Testis (tissue), 3 donors: ENCODE results near the gene KLHL15. TPM values are rescaled to one million over a fixed set of nuclear protein-coding genes. Genes with fewer than 3 reads are reported as not detected.

Source experiments
- DNase-seq: peaks from one replicate; pipeline ENCODE4 v3.0.0-alpha.2; 2019
- H3K27ac ChIP-seq, 2 donors: fragments of 200-600 bp; sonication (generic); one replicate each; pipeline ENCODE4 v1.5.1; 2019
- H3K27me3 ChIP-seq: fragments of 200-600 bp; sonication (generic); one replicate; pipeline ENCODE4 v1.5.1; 2019
- H3K36me3 ChIP-seq: fragments of 200-600 bp; sonication (generic); one replicate; pipeline ENCODE4 v1.5.1; 2017; ENCODE audit warnings: low read depth; ENCODE audit errors: missing control alignments
- H3K4me1 ChIP-seq: fragments of 200-600 bp; sonication (generic); one replicate; pipeline ENCODE4 v1.5.1; 2019
- H3K4me3 ChIP-seq, 2 donors: fragments of 200-600 bp; sonication (generic); one replicate each; pipeline ENCODE4 v1.5.1; 2017 to 2019
- H3K9me3 ChIP-seq: fragments of 200-600 bp; sonication (generic); one replicate; pipeline ENCODE4 v1.5.1; 2017
- POLR2A ChIP-seq: fragments of 450-650 bp; IDR thresholded peaks from one replicate; pipeline ENCODE4 v1.6.1; 2017; ENCODE audit warnings: antibody characterized with exemption, mild to moderate bottlenecking, moderate library complexity
- WGBS, 2 donors: methylation state at CpG; one replicate each; pipeline ENCODE4 v1.1.5; 2018; 5-methylcytosine and 5-hydroxymethylcytosine counted together
- intact Hi-C: fragments of 100-400 bp; cut with DNase I; formaldehyde crosslinking; loops from one replicate; pipeline ENCODE4 v1.15.1; 2023; ENCODE audit warnings: low total_unique reads
- polyA plus RNA-seq: library from polyadenylated mRNA; stranded (reverse); fragments of 350-450 nt; fragmentation: Illumina TruSeq; extraction: RNeasy Lipid Tissue Mini Kit (QIAGEN cat#74804); gene quantifications from one replicate; pipeline ENCODE4 v1.2.3, GENCODE V29; 2014; ENCODE audit warnings: low read depth, low replicate concordance; ENCODE audit not compliant: insufficient read depth
- total RNA-seq, 2 donors: library from RNA; depleted of rRNA; stranded (reverse); fragments of >200 nt; gene quantifications; one replicate each; pipeline ENCODE4 v1.2.3, GENCODE V29; 2016
- TF ChIP-seq, protein P1 (sequence below), 3 experiments: fragments of 450-650 bp in 2 of 3; fragments of 200-600 bp in 1 of 3; sonication (generic) in 1 of 3; IDR thresholded peaks; one replicate each; pipeline ENCODE4 v1.5.1; 2016 to 2019; ENCODE audit warnings: antibody characterized with exemption in 3 of 3, mild to moderate bottlenecking in 2 of 3, moderate library complexity in 1 of 3

Gene KLHL15
- total and polyA plus RNA-seq, 3 donors from 2014 or later: 31.5 to 83.4 (median 82.4) TPM

DNA sequence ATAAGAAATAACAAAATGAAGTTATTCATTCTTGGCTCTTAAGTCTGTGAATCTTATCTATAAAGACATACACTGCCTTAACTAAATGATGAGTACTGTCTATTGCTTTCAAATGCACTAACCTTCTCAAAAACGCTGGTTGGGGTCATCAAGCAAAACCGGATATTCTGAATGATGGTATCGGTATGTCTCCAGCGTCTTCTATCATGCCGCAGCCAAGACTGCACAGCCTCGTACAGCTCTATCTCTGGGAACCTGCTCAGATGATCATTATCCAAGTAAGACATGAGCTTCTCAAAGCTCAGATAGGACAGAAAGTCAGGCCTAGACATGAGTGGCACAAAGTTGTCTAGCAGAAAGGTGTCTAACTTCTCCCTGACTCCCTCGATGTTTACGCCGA, 21.1 kb downstream of the KLHL15 start:
- TF ChIP-seq POLR2A: no peak
- TF ChIP-seq, protein P1, sequence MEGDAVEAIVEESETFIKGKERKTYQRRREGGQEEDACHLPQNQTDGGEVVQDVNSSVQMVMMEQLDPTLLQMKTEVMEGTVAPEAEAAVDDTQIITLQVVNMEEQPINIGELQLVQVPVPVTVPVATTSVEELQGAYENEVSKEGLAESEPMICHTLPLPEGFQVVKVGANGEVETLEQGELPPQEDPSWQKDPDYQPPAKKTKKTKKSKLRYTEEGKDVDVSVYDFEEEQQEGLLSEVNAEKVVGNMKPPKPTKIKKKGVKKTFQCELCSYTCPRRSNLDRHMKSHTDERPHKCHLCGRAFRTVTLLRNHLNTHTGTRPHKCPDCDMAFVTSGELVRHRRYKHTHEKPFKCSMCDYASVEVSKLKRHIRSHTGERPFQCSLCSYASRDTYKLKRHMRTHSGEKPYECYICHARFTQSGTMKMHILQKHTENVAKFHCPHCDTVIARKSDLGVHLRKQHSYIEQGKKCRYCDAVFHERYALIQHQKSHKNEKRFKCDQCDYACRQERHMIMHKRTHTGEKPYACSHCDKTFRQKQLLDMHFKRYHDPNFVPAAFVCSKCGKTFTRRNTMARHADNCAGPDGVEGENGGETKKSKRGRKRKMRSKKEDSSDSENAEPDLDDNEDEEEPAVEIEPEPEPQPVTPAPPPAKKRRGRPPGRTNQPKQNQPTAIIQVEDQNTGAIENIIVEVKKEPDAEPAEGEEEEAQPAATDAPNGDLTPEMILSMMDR (IDR thresholded peaks at IDR 0.05): no peak
- H3K36me3 ChIP-seq: no peaks in the 10 kb centered on the region
- H3K9me3 ChIP-seq: no peaks in the 10 kb centered on the region
- H3K4me3 ChIP-seq: no peak overlapping the region
- H3K4me1 ChIP-seq: no peaks in the 10 kb centered on the region
- no peaks in the 10 kb centered on the region for H3K27me3 ChIP-seq
- 70 to 72% methylated on average over 9 of the region's 9 CpGs for WGBS, 2 donors
- DNase-seq: no peak
- H3K27ac ChIP-seq: no peak overlapping the region
- intact Hi-C loops: no loop called here

DNA sequence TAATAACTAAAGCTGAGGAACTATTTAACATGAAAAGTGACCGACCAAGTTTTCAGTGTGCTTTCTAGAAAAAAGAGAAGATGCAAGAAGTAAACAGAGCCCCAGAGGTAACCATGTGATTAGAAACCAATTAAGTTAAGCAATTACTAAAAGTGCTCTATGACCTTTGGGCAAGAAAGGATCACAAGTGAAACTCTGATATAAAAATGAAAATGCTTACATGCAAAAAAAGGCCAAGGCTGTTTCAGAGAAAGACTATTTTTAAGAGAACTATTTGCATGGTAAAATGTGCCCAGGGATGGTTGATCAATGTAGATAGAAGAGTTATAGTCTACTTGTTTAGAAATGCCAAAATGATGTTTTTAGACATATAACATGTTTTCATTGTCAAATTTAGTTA, 22.0 kb downstream of the KLHL15 start:
- intact Hi-C loops: no loop called here

DNA sequence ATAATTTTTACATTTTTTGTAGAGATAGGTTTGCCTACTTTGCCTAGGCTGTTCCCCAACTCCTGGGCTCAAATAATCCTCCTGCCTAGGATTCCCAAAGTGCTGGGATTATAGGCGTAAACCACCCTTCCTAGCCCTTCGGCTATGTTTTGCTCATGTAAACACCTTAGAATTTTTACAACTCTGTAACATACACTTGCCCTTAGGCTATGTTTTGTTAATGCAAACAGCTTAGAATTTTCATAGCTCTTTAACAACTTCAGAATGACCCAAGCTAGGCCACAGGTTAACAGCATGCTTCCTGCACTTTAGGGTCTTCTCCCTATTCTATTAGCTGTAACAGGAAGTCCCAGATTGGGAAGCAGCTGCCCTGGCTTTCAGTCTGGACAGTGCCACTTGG, 24.2 kb downstream of the KLHL15 start:
- no peak for DNase-seq
- Histone ChIP-seq H3K36me3 (no peaks in the 10 kb centered on the region), H3K4me1 (no peaks in the 10 kb centered on the region), H3K27me3 (no peaks in the 10 kb centered on the region), H3K4me3 (no peak overlapping the region), H3K9me3 (no peaks in the 10 kb centered on the region), H3K27ac (no peak overlapping the region)
- intact Hi-C loops: no loop called here
- 72% methylated on average over 2 of the region's 2 CpGs for WGBS, 2 donors
- TF ChIP-seq, protein P1 (IDR thresholded peaks at IDR 0.05): no peak
- TF ChIP-seq POLR2A: no peak

More for the DNA sequence above, 22.0 kb downstream of the KLHL15 start:
- Histone ChIP-seq H3K9me3 (no peaks in the 10 kb centered on the region), H3K4me1 (no peaks in the 10 kb centered on the region), H3K36me3 (no peaks in the 10 kb centered on the region), H3K27ac (no peak overlapping the region), H3K27me3 (no peaks in the 10 kb centered on the region), H3K4me3 (no peak overlapping the region)
- DNase-seq: no peak
- 70 to 82% methylated on average over 1 of the region's 1 CpG for WGBS, 2 donors
- TF ChIP-seq, protein P1 (IDR thresholded peaks at IDR 0.05): no peak
- no peak for TF ChIP-seq POLR2A

DNA sequence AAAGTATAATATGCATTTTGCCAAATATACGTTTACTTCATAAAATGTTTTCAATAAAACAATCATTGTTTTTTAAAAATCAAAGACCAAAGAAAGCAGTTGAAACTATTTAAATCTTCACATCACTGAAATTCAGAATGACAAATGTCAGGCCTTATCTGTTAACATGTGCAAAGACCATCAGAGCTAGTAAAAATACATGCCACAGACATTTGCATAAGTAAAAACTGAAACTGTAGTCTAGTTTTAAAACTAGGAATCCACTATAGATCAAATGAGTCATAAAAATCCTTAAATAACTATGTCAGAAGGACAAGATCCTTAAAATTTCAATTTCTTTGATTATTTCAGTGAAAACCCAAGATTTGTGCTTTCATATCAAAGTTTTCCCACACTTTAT, 24.8 kb downstream of the KLHL15 start:
- H3K36me3 ChIP-seq: no peaks in the 10 kb centered on the region
- H3K4me1 ChIP-seq: no peaks in the 10 kb centered on the region
- no peak overlapping the region for H3K4me3 ChIP-seq
- WGBS, 2 donors: 67 to 84% methylated on average over 1 of the region's 1 CpG
- H3K27ac ChIP-seq: no peak overlapping the region
- no peaks in the 10 kb centered on the region for H3K9me3 ChIP-seq
- intact Hi-C loops: no loop called here
- H3K27me3 ChIP-seq: no peaks in the 10 kb centered on the region
- TF ChIP-seq, protein P1 (IDR thresholded peaks at IDR 0.05): no peak
- no peak for TF ChIP-seq POLR2A
- DNase-seq: no peak

DNA sequence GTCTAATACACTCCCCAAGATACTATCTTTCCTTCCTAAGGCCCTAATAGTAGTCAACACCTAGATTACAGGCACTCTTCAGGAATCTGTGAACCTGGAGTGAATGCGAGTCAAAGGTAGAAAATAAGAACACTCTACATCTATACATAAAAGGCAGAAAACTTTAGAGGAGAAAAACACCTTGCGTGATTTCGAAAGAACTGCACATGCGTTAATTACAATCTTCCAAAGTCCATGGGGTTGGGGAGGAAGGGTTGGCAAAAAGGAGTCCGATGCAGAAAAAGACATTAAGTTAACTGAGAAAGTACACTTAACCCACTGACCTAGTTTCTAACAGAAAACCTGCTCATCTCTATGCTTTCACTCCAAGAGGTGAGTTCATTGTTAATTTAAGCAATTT, 27.3 kb downstream of the KLHL15 start:
- Histone ChIP-seq H3K9me3 (no peaks in the 10 kb centered on the region), H3K4me1 (no peaks in the 10 kb centered on the region), H3K27ac (no peak overlapping the region), H3K36me3 (no peaks in the 10 kb centered on the region), H3K4me3 (no peak overlapping the region), H3K27me3 (no peaks in the 10 kb centered on the region)
- intact Hi-C loops: no loop called here
- no peak for DNase-seq
- TF ChIP-seq, protein P1 (IDR thresholded peaks at IDR 0.05): no peak
- no peak for TF ChIP-seq POLR2A
- WGBS, 2 donors: 89 to 93% methylated on average over 5 of the region's 5 CpGs
